H9 (cell line): ENCODE data around the gene DIS3. TPM values are rescaled to one million over a fixed set of nuclear protein-coding genes. Genes with fewer than 3 reads are reported as not detected.
"Not testable (repeated sequence)": the region's sequence is repeated elsewhere in the genome, so short reads cannot be mapped to it uniquely, and the experiment has no call there.

Experiments
- DNase-seq: peaks from one replicate; pipeline ENCODE4 v3.0.0-alpha.2; 2017
- H2AFZ ChIP-seq: one replicate; pipeline ENCODE4 v1.6.1; 2013; ENCODE audit warnings: mild to moderate bottlenecking, low read length, control low read depth, moderate library complexity
- H2AK5ac ChIP-seq: 2 replicates; pipeline ENCODE4 v1.6.1; 2013; ENCODE audit warnings: low read length, control low read depth, mixed read lengths; ENCODE audit not compliant: insufficient read length
- H2BK120ac ChIP-seq: one replicate; pipeline ENCODE4 v1.6.1; 2013; ENCODE audit warnings: low read depth, mild to moderate bottlenecking, low read length, control low read depth, inconsistent platforms; ENCODE audit not compliant: poor library complexity, severe bottlenecking
- H2BK12ac ChIP-seq: 2 replicates; pipeline ENCODE4 v1.6.1; 2013; ENCODE audit warnings: low read length, control low read depth, mixed read lengths, low read depth; ENCODE audit not compliant: insufficient read length
- H2BK15ac ChIP-seq: 2 replicates; pipeline ENCODE4 v1.6.1; 2013; ENCODE audit warnings: low read depth, low read length, control low read depth
- H2BK20ac ChIP-seq: one replicate; pipeline ENCODE4 v1.6.1; 2013; ENCODE audit warnings: low read depth, mild to moderate bottlenecking, low read length, control low read depth, inconsistent platforms; ENCODE audit not compliant: poor library complexity, severe bottlenecking
- H2BK5ac ChIP-seq: 2 replicates; pipeline ENCODE4 v1.6.1; 2013; ENCODE audit warnings: low read length, control low read depth, mixed read lengths; ENCODE audit not compliant: insufficient read length
- H3K14ac ChIP-seq: 2 replicates; pipeline ENCODE4 v1.6.1; 2013; ENCODE audit warnings: low read length, control low read depth; ENCODE audit not compliant: insufficient read depth
- H3K18ac ChIP-seq: 2 replicates; pipeline ENCODE4 v1.6.1; 2013; ENCODE audit warnings: low read depth, mild to moderate bottlenecking, mixed read lengths, low read length, control low read depth; ENCODE audit not compliant: insufficient read length
- H3K23ac ChIP-seq: 2 replicates; pipeline ENCODE4 v1.6.1; 2013; ENCODE audit warnings: low read length, control low read depth, mixed read lengths, low read depth; ENCODE audit not compliant: insufficient read length
- H3K23me2 ChIP-seq: 2 replicates; pipeline ENCODE4 v1.6.1; 2013; ENCODE audit warnings: low read depth, mild to moderate bottlenecking, mixed read lengths, low read length, control low read depth; ENCODE audit not compliant: insufficient read length, poor library complexity, severe bottlenecking
- H3K27ac ChIP-seq: 2 replicates; pipeline ENCODE4 v1.5.1; 2013; ENCODE audit warnings: low read length, control low read depth, mixed read lengths, low read depth; ENCODE audit not compliant: insufficient read length
- H3K27me3 ChIP-seq: 2 replicates; pipeline ENCODE4 v1.6.1; 2013; ENCODE audit warnings: low read length, control low read depth, inconsistent platforms; ENCODE audit not compliant: insufficient read depth
- H3K4ac ChIP-seq: 2 replicates; pipeline ENCODE4 v1.6.1; 2013; ENCODE audit warnings: low read depth, mild to moderate bottlenecking, control low read depth, inconsistent platforms, low read length, moderate library complexity
- H3K4me1 ChIP-seq: 2 replicates; pipeline ENCODE4 v1.6.1; 2013; ENCODE audit warnings: low read length, control low read depth, inconsistent platforms; ENCODE audit not compliant: insufficient read depth
- H3K4me2 ChIP-seq: 2 replicates; pipeline ENCODE4 v1.6.1; 2013; ENCODE audit warnings: low read length, control low read depth, mixed read lengths; ENCODE audit not compliant: insufficient read length, insufficient read depth
- H3K56ac ChIP-seq: 2 replicates; pipeline ENCODE4 v1.6.1; 2013; ENCODE audit warnings: low read depth, mild to moderate bottlenecking, mixed read lengths, low read length, control low read depth; ENCODE audit not compliant: insufficient read length
- H3K79me1 ChIP-seq: 2 replicates; pipeline ENCODE4 v1.6.1; 2013; ENCODE audit warnings: low read depth, mild to moderate bottlenecking, moderate library complexity, low read length, control low read depth, inconsistent platforms; ENCODE audit not compliant: insufficient read depth, poor library complexity, severe bottlenecking
- H3K79me2 ChIP-seq: 2 replicates; pipeline ENCODE4 v1.6.1; 2013; ENCODE audit warnings: low read length, control low read depth, inconsistent platforms; ENCODE audit not compliant: insufficient read depth
- H3K9ac ChIP-seq: 2 replicates; pipeline ENCODE4 v1.6.1; 2013; ENCODE audit warnings: low read length, control low read depth, mixed read lengths; ENCODE audit not compliant: insufficient read length; ENCODE audit errors: extremely low read depth
- H3K9me3 ChIP-seq: one replicate; pipeline ENCODE4 v1.6.1; 2013; ENCODE audit warnings: low read depth, low read length, inconsistent platforms; ENCODE audit not compliant: control insufficient read depth
- H3T11ph ChIP-seq: one replicate; pipeline ENCODE4 v1.6.1; 2013; ENCODE audit warnings: mild to moderate bottlenecking, low read length, control low read depth, inconsistent platforms
- H4K20me1 ChIP-seq: one replicate; pipeline ENCODE4 v1.6.1; 2013; ENCODE audit not compliant: control insufficient read depth, insufficient read length, insufficient read depth
- H4K5ac ChIP-seq: 2 replicates; pipeline ENCODE4 v1.6.1; 2013; ENCODE audit warnings: low read depth, mild to moderate bottlenecking, mixed read lengths, low read length, control low read depth; ENCODE audit not compliant: insufficient read length
- H4K8ac ChIP-seq: replicated peaks from 2 replicates; pipeline ENCODE4 v1.6.1; 2013; ENCODE audit warnings: low read length, control low read depth, mixed read lengths, low read depth; ENCODE audit not compliant: insufficient read length
- H4K91ac ChIP-seq: 2 replicates; pipeline ENCODE4 v1.6.1; 2013; ENCODE audit warnings: low read depth, mild to moderate bottlenecking, moderate library complexity, mixed read lengths, low read length, control low read depth; ENCODE audit not compliant: insufficient read length
- H3K27ac Mint-ChIP-seq, 3 experiments: 2 replicates in 2 of 3; 3 replicates in 1 of 3; pipeline ENCODE4 v1.8.0; 2020 to 2021; ENCODE audit warnings: mixed read lengths in 3 of 3, mild to moderate bottlenecking in 1 of 3, moderate library complexity in 1 of 3
- H3K27me3 Mint-ChIP-seq: 2 replicates; pipeline ENCODE4 v1.8.0; 2021; ENCODE audit warnings: low read depth, mild to moderate bottlenecking, moderate library complexity, mixed read lengths
- H3K36me3 Mint-ChIP-seq, 3 experiments: 2 replicates in 2 of 3; 3 replicates in 1 of 3; pipeline ENCODE4 v1.8.0; 2020 to 2021; ENCODE audit warnings: low read depth in 3 of 3, mixed read lengths in 3 of 3; ENCODE audit not compliant: insufficient read depth in 1 of 3
- H3K4me1 Mint-ChIP-seq, 2 experiments: 2 replicates each; pipeline ENCODE4 v1.8.0; 2020; ENCODE audit warnings: mixed read lengths in 2 of 2
- H3K4me3 Mint-ChIP-seq, 2 experiments: 2 replicates in 1 of 2; 3 replicates in 1 of 2; pipeline ENCODE4 v1.8.0; 2020 to 2021; ENCODE audit warnings: mild to moderate bottlenecking in 2 of 2, mixed read lengths in 2 of 2, moderate library complexity in 1 of 2
- H3K9me3 Mint-ChIP-seq, 2 experiments: 2 replicates in 1 of 2; 3 replicates in 1 of 2; pipeline ENCODE4 v1.8.0; 2020; ENCODE audit warnings: mild to moderate bottlenecking in 2 of 2, mixed read lengths in 2 of 2, moderate library complexity in 1 of 2
- CTCF ChIP-seq: fragments of 200-600 bp; sonication (generic); conservative IDR thresholded peaks from 3 replicates; pipeline ENCODE4 v1.8.0; 2021; ENCODE audit warnings: antibody characterized with exemption, mild to moderate bottlenecking
- WGBS: extraction: QIAGEN DNeasy Blood & Tissue Kit; methylation state at CpG from one replicate; pipeline ENCODE4 v1.1.7; 2013; ENCODE audit warnings: missing lambda C conversion rate, low lambda C conversion rate, mixed read lengths; ENCODE audit not compliant: insufficient read length; ENCODE audit errors: extremely low coverage; 5-methylcytosine and 5-hydroxymethylcytosine counted together
- total RNA-seq: library from RNA; stranded (reverse); gene quantifications from 2 replicates; pipeline ENCODE4 v1.2.1, GENCODE V29; 2021

Gene DIS3
- total RNA-seq, 1 experiment from 2014 or later = 47.3 TPM

GRCh38 chr13:72788831-72789230 is 7.1 kb upstream of the DIS3 start:
- no peaks in the 10 kb centered on the region for H3K79me2 ChIP-seq

GRCh38 chr13:72784679-72785078 is 3.0 kb upstream of the DIS3 start:
- H3K4me3 Mint-ChIP-seq, H2AK5ac ChIP-seq, H3K56ac ChIP-seq, H3K27ac ChIP-seq, H3K9me3 Mint-ChIP-seq, H4K20me1 ChIP-seq, H3T11ph ChIP-seq, H3K79me1 ChIP-seq, H4K91ac ChIP-seq, H3K14ac ChIP-seq, H2BK15ac ChIP-seq, H3K79me2 ChIP-seq, H2BK120ac ChIP-seq, DNase-seq, H3K4me2 ChIP-seq, H3K9ac ChIP-seq, H3K9me3 ChIP-seq, H3K27ac Mint-ChIP-seq, H4K8ac ChIP-seq, H2BK20ac ChIP-seq, H3K18ac ChIP-seq, H4K5ac ChIP-seq, H3K23ac ChIP-seq, H3K27me3 ChIP-seq, H3K27me3 Mint-ChIP-seq, H3K4ac ChIP-seq, H3K23me2 ChIP-seq, H2BK12ac ChIP-seq, H2BK5ac ChIP-seq, H3K4me1 ChIP-seq, H2AFZ ChIP-seq: not testable (repeated sequence)
- 100% methylated on average over 1 of the region's 4 CpGs for WGBS
- H3K36me3 Mint-ChIP-seq = peaks cover 0 to 20% (median 10%) of the 10 kb centered on the region in 3 experiments
- H3K4me1 Mint-ChIP-seq = peaks cover 14 to 17% of the 10 kb centered on the region in 2 experiments

More at GRCh38 chr13:72788831-72789230, 7.1 kb upstream of the DIS3 start:
- Histone ChIP-seq H2AFZ (no peak overlapping the region), H3K23ac (no peak overlapping the region), H3K56ac (no peak overlapping the region), H3K79me1 (no peaks in the 10 kb centered on the region), H3K23me2 (no peaks in the 10 kb centered on the region), H2AK5ac (no peak overlapping the region), H3K4me1 (no peaks in the 10 kb centered on the region), H2BK120ac (no peak overlapping the region), H2BK5ac (no peak overlapping the region), H4K5ac (no peak overlapping the region), H3K9ac (no peak overlapping the region), H4K91ac (no peak overlapping the region), H3K4me2 (no peak overlapping the region), H3K27ac (no peak overlapping the region), H2BK15ac (no peak overlapping the region), H3K27me3 (no peaks in the 10 kb centered on the region), H3K4ac (no peak overlapping the region), H3K18ac (no peak overlapping the region), H4K20me1 (no peaks in the 10 kb centered on the region), H3K14ac (no peak overlapping the region), H2BK12ac (no peak overlapping the region), H4K8ac (no peak overlapping the region), H3T11ph (no peak overlapping the region), H3K9me3 (no peaks in the 10 kb centered on the region), H2BK20ac (no peak overlapping the region)
- H3K36me3 Mint-ChIP-seq = peaks cover 6 to 26% (median 24%) of the 10 kb centered on the region in 3 experiments
- no peak for DNase-seq
- H3K4me1 Mint-ChIP-seq = peaks cover 0 to under 1% of the 10 kb centered on the region in 2 experiments; a peak in 1 of 4 replicates
- no peak for TF ChIP-seq CTCF
- no peaks in the 10 kb centered on the region for H3K27me3 Mint-ChIP-seq
- no peak overlapping the region for H3K4me3 Mint-ChIP-seq
- H3K9me3 Mint-ChIP-seq = no peaks in the 10 kb centered on the region
- WGBS = no CpG with 5 or more reads among the region's 1 CpG
- no peak overlapping the region; a peak in 1 of 7 replicates for H3K27ac Mint-ChIP-seq
